NCI-H748 (cell line): ENCODE measurements around the gene STK11IP.

ENCODE experiments used
- DNase-seq: peaks from one replicate; lab custom pipeline; 2025; ENCODE audit not compliant: unreplicated experiment; lab: John Stamatoyannopoulos, UW

STK11IP gene

GRCh38 chr2:219562049-219563020 is 35.3 kb upstream of the STK11IP start:
- DNase-seq: no peak

GRCh38 chr2:219563271-219563928 is 34.3 kb upstream of the STK11IP start:
- DNase-seq: no peak

- no peak for DNase-seq
These were observed 32.3 kb upstream of the STK11IP start for GRCh38 chr2:219565130-219566080.

- DNase-seq: no peak
These were observed 31.0 kb upstream of the STK11IP start for GRCh38 chr2:219566640-219567039.

GRCh38 chr2:219567131-219567530 is 30.5 kb upstream of the STK11IP start:
- DNase-seq: no peak

- DNase-seq: no peak
These were observed 29.8 kb upstream of the STK11IP start for GRCh38 chr2:219567791-219568361.

GRCh38 chr2:219569041-219569440 is 28.6 kb upstream of the STK11IP start:
- DNase-seq: no peak

GRCh38 chr2:219569635-219570034 is 28.0 kb upstream of the STK11IP start:
- no peak for DNase-seq

- DNase-seq: peak; percentile 68
These were observed 27.3 kb upstream of the STK11IP start for GRCh38 chr2:219570194-219570923.

- DNase-seq: peak; percentile 46
These were observed 26.7 kb upstream of the STK11IP start for GRCh38 chr2:219570924-219571310.

- peak; percentile 92 for DNase-seq
These were observed 26.1 kb upstream of the STK11IP start, which contains the start of gene OBSL1 for GRCh38 chr2:219571311-219572236. Gene OBSL1, minus strand, starts transcription at chr2:219571539. Its CDS starts 307 bp downstream, at chr2:219571232.

- no peak for DNase-seq
These were observed 25.2 kb upstream of the STK11IP start, which contains the start of gene INHA for GRCh38 chr2:219572237-219573001. Gene INHA, plus strand, starts transcription at chr2:219572310. Its CDS starts 65 bp downstream, at chr2:219572375.

- DNase-seq: no peak
These were observed 24.5 kb upstream of the STK11IP start for GRCh38 chr2:219573166-219573565.

GRCh38 chr2:219574484-219575311 is 23.0 kb upstream of the STK11IP start:
- no peak for DNase-seq

- peak; percentile 44 for DNase-seq
These were observed 21.8 kb upstream of the STK11IP start for GRCh38 chr2:219575566-219576504.
